NB4 (cell line): Measurements from ENCODE around the gene MRGPRF.

ENCODE experiments used
- DNase-seq: peaks from one replicate; pipeline ENCODE4 v3.0.0; 2010; ENCODE audit warnings: low read depth
- H3K4me3 ChIP-seq: one replicate; pipeline ENCODE4 v1.5.1; 2011; ENCODE audit warnings: mild to moderate bottlenecking, low read depth, low read length, moderate library complexity
- MAX ChIP-seq: IDR thresholded peaks from 2 replicates; pipeline ENCODE4 v1.6.1; 2011; ENCODE audit warnings: low read depth, low read length
- MYC ChIP-seq: IDR thresholded peaks from 2 replicates; pipeline ENCODE4 v1.6.1; 2011; ENCODE audit warnings: low read depth, low read length
- POLR2A ChIP-seq: IDR thresholded peaks from 2 replicates; pipeline ENCODE4 v1.6.1; 2011; ENCODE audit warnings: mild to moderate bottlenecking; ENCODE audit not compliant: insufficient read length; ENCODE audit errors: extremely low read depth
- TF ChIP-seq, protein P1 (sequence below): IDR thresholded peaks from one replicate; pipeline ENCODE4 v1.5.1; 2012; ENCODE audit warnings: low read depth, low read length

MRGPRF gene

GRCh38 chr11:69013009-69013951 is at the start of gene MRGPRF:
TSS of gene MRGPRF (minus strand) at chr11:69013246. CDS start at chr11:69009901, 3,345 bp downstream.
- TF ChIP-seq, protein P1, sequence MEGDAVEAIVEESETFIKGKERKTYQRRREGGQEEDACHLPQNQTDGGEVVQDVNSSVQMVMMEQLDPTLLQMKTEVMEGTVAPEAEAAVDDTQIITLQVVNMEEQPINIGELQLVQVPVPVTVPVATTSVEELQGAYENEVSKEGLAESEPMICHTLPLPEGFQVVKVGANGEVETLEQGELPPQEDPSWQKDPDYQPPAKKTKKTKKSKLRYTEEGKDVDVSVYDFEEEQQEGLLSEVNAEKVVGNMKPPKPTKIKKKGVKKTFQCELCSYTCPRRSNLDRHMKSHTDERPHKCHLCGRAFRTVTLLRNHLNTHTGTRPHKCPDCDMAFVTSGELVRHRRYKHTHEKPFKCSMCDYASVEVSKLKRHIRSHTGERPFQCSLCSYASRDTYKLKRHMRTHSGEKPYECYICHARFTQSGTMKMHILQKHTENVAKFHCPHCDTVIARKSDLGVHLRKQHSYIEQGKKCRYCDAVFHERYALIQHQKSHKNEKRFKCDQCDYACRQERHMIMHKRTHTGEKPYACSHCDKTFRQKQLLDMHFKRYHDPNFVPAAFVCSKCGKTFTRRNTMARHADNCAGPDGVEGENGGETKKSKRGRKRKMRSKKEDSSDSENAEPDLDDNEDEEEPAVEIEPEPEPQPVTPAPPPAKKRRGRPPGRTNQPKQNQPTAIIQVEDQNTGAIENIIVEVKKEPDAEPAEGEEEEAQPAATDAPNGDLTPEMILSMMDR: peak; percentile 64
- TF ChIP-seq POLR2A (no peak), MYC (no peak)
- peak within 1 kb of the TSS; percentile 64 for H3K4me3 ChIP-seq
- peak; percentile 77 for DNase-seq

DNA sequence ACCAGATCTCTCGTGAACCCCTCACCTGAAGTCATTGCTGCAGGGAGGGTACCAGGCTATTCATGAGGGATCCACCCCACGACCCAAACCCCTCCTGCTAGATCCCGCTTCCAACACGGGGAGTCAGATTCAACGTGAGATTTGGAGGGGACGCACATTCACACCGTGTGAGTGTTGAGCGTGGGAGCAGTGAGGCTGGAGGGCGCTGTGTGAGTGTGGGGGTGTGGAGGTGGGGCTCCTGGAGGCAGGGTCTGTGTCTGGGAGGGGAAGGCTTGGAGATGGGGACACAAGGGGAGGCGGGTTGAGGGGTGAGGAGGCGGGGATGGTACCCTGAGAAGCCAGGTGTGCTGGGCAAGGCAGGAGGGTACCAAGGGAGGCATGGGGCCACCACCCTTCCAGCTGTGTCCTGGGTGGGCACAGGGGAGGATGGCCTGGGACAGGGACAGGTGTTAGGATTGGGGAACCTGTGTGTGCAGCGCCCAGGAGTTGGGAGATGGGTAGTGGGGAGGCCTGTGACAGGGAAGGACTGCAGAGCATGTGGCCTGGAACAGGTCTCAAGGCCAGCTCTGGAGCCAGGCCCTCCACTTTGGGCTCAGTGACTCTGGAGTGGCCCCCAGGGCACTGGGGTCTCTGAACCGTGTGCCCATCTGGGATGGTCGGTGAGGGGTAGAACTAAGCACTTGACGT is 49.3 kb upstream of the MRGPRF start:
- H3K4me3 ChIP-seq: no peak overlapping the region
- no peak for DNase-seq
- TF ChIP-seq MAX (no peak), MYC (no peak), POLR2A (no peak)
- TF ChIP-seq, protein P1: no peak

GRCh38 chr11:69061713-69062053 is 48.6 kb upstream of the MRGPRF start:
- DNase-seq: no peak
- TF ChIP-seq POLR2A: no peak
- TF ChIP-seq, protein P1: no peak
- no peak for TF ChIP-seq MAX
- no peak for TF ChIP-seq MYC
- no peak overlapping the region for H3K4me3 ChIP-seq

- H3K4me3 ChIP-seq: no peak overlapping the region
- no peak for DNase-seq
- TF ChIP-seq MYC (no peak), POLR2A (no peak), MAX (no peak)
- TF ChIP-seq, protein P1: no peak
Measured at GRCh38 chr11:69060806-69061712, 48.0 kb upstream of the MRGPRF start.

DNA sequence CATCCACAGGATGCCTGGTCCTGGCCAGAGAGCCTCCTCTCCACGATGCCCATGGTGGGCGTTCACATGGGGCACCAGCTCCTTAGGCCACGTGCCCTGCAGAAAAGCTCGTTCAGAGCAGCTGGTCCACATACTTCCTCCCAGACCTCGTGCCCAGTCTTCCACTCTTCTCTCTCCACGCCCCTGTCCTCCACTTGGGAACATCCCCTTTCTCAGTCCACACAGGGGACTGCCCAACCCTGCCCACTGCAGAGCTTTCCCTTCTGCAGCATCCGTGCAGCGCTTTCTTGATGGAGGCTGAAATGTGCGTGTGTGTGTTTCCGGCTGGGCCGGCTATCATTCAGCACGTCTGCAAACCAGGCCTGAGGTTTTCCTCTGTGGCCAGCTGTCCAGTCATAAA is 46.9 kb upstream of the MRGPRF start:
- DNase-seq: no peak
- no peak for TF ChIP-seq POLR2A
- TF ChIP-seq MAX: no peak
- TF ChIP-seq, protein P1: no peak
- TF ChIP-seq MYC: no peak
- H3K4me3 ChIP-seq: no peak overlapping the region
